ENCODE measurements around the gene MSH3.
"Not testable (repeated sequence)": the region's sequence is repeated elsewhere in the genome, so short reads cannot be mapped to it uniquely, and the experiment has no call there.

MSH3 gene

GRCh38 chr5:80752427-80752826, 98.0 kb downstream of the MSH3 start:
- in situ Hi-C loops (cut with MboI; ENCODE audit: low sequenced_read_pairs) = no loop called here

GRCh38 chr5:80753712-80754111, 99.3 kb downstream of the MSH3 start:
- in situ Hi-C loops (cut with MboI; ENCODE audit: low sequenced_read_pairs) = no loop called here

- in situ Hi-C loops (cut with MboI; ENCODE audit: low sequenced_read_pairs) = no loop called here
Observed at GRCh38 chr5:80754900-80755299, 100.4 kb downstream of the MSH3 start.

- in situ Hi-C loops (cut with MboI; ENCODE audit: low sequenced_read_pairs) = no loop called here
Observed at GRCh38 chr5:80755626-80756025, 101.2 kb downstream of the MSH3 start.

GRCh38 chr5:80756292-80756691, 101.8 kb downstream of the MSH3 start:
- in situ Hi-C loops (cut with MboI; ENCODE audit: low sequenced_read_pairs) = no loop called here

- in situ Hi-C loops (cut with MboI; ENCODE audit: low sequenced_read_pairs) = no loop called here
Observed at GRCh38 chr5:80757290-80757689, 102.8 kb downstream of the MSH3 start.

- in situ Hi-C loops (cut with MboI; ENCODE audit: low sequenced_read_pairs) = no loop called here
Observed at GRCh38 chr5:80759866-80760577, 105.6 kb downstream of the MSH3 start.

GRCh38 chr5:80760680-80761079, 106.2 kb downstream of the MSH3 start:
- in situ Hi-C loops (cut with MboI; ENCODE audit: low sequenced_read_pairs) = no loop called here

- in situ Hi-C loops (cut with MboI; ENCODE audit: low sequenced_read_pairs) = no loop called here
Observed at GRCh38 chr5:80761176-80761575, 106.7 kb downstream of the MSH3 start.

- in situ Hi-C loops (cut with MboI; ENCODE audit: low sequenced_read_pairs) = no loop called here
Observed at GRCh38 chr5:80761966-80762365, 107.5 kb downstream of the MSH3 start.

- in situ Hi-C loops (cut with MboI; ENCODE audit: low sequenced_read_pairs) = no loop called here
Observed at GRCh38 chr5:80762573-80762972, 108.1 kb downstream of the MSH3 start.

- in situ Hi-C loops (cut with MboI; ENCODE audit: low sequenced_read_pairs) = no loop called here
Observed at GRCh38 chr5:80763211-80763610, 108.8 kb downstream of the MSH3 start.

GRCh38 chr5:80763873-80764647, 109.6 kb downstream of the MSH3 start:
- in situ Hi-C loops (cut with MboI; ENCODE audit: low sequenced_read_pairs) = no loop called here

GRCh38 chr5:80764786-80765185, 110.3 kb downstream of the MSH3 start:
- in situ Hi-C loops (cut with MboI; ENCODE audit: low sequenced_read_pairs) = no loop called here

- in situ Hi-C loops (cut with MboI; ENCODE audit: low sequenced_read_pairs) = no loop called here
Observed at GRCh38 chr5:80777347-80778287, 123.2 kb downstream of the MSH3 start.

GRCh38 chr5:80780024-80780423, 125.6 kb downstream of the MSH3 start:
- in situ Hi-C loops (cut with MboI; ENCODE audit: low sequenced_read_pairs) = no loop called here

- in situ Hi-C loops (cut with MboI; ENCODE audit: low sequenced_read_pairs) = no loop called here
Observed at GRCh38 chr5:80780761-80781285, 126.4 kb downstream of the MSH3 start.

- in situ Hi-C loops (cut with MboI; ENCODE audit: low sequenced_read_pairs) = no loop called here
Observed at GRCh38 chr5:80781356-80781755, 126.9 kb downstream of the MSH3 start.

GRCh38 chr5:80782626-80783025, 128.2 kb downstream of the MSH3 start:
- in situ Hi-C loops (cut with MboI; ENCODE audit: low sequenced_read_pairs) = no loop called here

GRCh38 chr5:80783751-80784150, 129.3 kb downstream of the MSH3 start:
- in situ Hi-C loops (cut with MboI; ENCODE audit: low sequenced_read_pairs) = not testable (repeated sequence)

- in situ Hi-C loops (cut with MboI; ENCODE audit: low sequenced_read_pairs) = no loop called here
Observed at GRCh38 chr5:80784451-80784850, 130.0 kb downstream of the MSH3 start.

Data from HL-60/S4 (cell line).